Subcutaneous adipose tissue (tissue), 4 donors: ENCODE measurements around the gene C2CD3. TPM values are rescaled to one million over a fixed set of nuclear protein-coding genes. Genes with fewer than 3 reads are reported as not detected.

Source experiments
- total RNA-seq, 4 donors: library from RNA; depleted of rRNA; stranded (reverse); fragments of >200 nt; gene quantifications; one replicate each; pipeline ENCODE4 v1.1.0, GENCODE V29; 2016
- TF ChIP-seq, protein P1 (sequence below): fragments of 450-650 bp; IDR thresholded peaks from one replicate; pipeline ENCODE4 v1.5.1; 2016; ENCODE audit warnings: low read depth, mild to moderate bottlenecking, control low read depth, antibody characterized with exemption, moderate library complexity

Gene C2CD3
- total RNA-seq, 4 donors from 2014 or later, result 15.6 to 33.8 (median 17.5) TPM

DNA sequence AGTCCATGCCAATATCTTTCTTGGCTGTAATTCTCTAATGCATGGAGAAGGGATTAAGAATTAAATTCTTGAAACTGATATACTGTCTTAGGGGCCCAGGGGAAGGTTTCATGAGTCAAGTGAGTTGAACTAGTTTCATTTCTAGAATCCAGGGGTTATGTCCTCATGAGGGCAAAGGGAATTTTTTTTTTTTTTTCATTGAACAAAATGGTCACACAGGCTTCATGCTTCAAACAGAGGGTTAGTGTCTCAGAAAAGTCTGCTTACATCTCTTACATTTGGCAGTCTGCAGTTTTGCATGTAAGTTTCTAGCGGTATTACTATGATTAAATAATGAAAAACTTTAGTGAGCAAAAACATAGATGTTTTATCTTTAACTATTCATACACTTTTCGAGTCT, 33.2 kb upstream of the C2CD3 start:
- TF ChIP-seq, protein P1, sequence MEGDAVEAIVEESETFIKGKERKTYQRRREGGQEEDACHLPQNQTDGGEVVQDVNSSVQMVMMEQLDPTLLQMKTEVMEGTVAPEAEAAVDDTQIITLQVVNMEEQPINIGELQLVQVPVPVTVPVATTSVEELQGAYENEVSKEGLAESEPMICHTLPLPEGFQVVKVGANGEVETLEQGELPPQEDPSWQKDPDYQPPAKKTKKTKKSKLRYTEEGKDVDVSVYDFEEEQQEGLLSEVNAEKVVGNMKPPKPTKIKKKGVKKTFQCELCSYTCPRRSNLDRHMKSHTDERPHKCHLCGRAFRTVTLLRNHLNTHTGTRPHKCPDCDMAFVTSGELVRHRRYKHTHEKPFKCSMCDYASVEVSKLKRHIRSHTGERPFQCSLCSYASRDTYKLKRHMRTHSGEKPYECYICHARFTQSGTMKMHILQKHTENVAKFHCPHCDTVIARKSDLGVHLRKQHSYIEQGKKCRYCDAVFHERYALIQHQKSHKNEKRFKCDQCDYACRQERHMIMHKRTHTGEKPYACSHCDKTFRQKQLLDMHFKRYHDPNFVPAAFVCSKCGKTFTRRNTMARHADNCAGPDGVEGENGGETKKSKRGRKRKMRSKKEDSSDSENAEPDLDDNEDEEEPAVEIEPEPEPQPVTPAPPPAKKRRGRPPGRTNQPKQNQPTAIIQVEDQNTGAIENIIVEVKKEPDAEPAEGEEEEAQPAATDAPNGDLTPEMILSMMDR, result no peak

DNA sequence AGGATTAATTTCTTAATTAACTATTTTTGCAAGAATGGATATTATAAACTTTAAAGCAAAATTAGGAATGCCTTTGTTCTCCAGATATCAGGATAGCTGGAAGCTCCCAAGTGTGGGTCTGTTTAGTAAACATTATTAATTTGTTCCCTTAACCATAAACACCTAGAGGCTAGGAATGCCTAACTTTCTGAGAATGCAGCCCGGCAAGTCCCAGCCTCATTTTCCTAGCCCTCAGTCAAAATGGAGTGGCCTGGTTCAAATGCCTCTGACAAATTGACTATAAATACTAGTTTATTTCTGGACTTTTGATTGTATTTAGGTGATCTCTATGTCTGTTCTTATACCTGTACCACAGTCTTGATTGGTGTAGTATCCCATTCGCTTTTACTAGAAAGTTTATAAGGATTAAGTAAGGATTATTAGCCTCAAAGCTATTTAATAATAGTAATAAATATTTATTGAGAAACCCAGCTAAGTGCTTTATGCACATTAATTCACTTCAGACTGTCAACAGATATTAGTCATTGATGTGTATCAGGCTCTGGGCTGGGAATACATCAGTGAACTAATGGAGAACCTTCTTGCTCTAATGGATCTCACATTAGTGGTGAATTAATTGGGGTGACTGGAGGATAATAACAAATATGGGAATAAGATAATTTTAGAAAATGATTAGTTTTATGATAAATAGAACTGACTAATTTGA, 26.1 kb upstream of the C2CD3 start:
- TF ChIP-seq, protein P1, result no peak

DNA sequence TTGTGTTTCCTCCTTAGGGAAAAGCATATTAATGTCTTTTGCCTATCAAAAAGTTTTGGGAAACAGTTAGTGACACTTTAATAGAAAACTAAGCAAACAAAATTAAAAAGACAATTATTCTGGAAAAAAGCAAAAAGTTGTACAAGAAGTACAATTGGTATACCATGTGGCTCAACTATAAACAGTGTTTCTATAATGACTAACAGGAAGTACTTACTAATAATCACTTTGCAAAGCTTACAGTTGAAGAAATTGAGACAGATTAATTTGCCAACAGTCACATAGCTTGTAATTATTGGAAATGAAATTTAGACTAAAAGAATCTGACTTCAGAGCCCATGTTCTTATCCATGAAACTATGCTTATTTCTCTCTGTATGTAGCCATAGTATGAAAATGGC, 25.0 kb upstream of the C2CD3 start:
- TF ChIP-seq, protein P1, result no peak

DNA sequence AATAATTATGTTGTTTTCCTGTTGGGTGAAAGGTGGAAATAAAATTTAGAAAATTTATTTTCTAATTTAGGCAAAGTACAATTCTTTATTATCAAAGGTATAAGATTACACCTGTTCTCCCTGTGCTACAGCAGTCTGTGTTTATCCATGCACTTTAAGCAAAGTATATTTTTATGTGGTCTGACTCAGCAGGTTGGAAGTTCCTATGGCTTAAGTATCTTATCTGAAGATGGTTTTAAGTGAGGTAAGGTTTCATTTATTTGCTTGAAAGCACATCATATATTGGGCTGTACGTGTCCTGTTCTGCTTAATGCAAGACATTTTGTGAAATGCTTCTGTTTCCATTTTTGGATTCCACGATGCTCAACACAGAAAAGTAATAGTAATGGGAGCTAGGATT, 14.9 kb upstream of the C2CD3 start:
- TF ChIP-seq, protein P1, result no peak

DNA sequence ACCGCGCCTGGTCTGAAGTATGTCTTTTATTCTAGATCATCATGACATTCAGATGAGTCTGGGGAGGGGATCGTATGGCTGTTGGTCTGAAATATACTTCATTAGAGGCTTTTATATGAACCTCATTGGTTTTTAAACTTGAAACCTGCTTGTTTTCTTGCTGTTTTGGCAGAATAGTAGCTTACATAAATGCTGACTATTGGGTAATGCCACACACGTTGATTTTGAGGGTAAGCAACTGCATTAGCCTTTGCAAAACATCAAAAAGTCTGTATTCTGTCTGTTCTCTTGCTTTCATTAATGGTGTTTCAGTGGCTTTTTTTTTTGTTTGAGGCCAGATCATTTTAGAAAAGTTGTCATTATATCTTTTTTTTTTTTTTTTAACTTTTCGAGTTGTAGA, 14.5 kb upstream of the C2CD3 start:
- TF ChIP-seq, protein P1, result no peak

DNA sequence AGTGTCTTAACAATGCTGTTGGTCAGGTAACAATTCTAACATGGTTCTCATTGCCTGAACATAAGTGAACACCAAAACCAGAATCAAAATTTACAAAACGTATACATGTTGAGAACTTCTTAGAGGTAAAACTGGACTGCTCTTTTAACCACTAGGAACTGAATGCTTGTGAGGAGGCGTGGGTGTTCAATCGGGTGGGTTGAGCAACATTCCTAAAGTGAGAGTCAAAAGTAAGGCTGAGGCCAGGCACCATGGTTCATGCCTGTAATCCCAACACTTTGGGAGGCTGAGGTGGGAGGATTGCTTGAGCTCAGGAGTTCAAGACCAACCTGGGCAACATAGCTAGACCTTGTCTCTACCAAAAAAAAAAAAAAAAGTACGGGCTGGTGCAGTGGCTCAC, 11.8 kb upstream of the C2CD3 start:
- TF ChIP-seq, protein P1, result no peak

DNA sequence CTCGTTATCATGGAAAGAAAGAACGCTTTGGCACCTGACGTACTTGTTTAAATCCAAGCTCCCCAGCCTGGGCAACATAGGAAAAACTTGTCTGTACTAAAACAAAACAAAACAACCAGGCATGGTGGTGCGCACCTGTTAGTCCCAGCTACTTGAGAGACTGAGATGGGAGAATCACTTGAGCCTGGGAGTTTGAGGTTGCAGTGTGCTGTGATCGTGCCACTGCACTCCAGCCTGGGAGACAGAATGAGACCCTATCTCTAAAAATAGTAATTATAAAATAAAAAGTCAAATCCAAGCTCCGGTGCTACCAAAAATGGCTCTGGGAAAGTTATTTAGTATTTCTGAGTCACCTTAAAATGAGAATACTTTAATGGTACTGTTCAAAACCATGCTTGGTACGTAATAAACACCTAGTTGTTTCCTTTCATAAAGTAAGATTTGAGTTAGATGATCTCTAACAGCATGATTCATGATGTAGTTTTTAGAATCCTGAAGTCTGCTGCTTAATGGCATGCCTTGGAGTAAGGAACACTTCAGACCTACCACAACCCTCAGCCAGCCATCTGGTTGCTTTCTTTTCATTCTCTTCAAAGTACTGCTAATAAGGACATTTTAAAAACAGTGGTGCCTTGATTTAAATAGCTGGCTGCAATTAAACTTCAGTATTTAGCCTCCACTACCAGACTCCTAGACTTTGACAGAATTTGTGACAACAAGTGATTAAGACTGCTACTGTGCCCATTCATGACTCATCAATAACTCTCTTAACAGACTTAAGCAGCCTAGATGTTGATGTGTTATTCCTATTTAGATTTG, 8.6 kb upstream of the C2CD3 start:
- TF ChIP-seq, protein P1, result no peak
